GM19395 (cell line): ENCODE results near the gene KHSRP.
"Not testable (repeated sequence)": the region's sequence is repeated elsewhere in the genome, so short reads cannot be mapped to it uniquely, and the experiment has no call there.

Experiments used
- ATAC-seq: cut with Tn5 transposase; IDR thresholded peaks from one replicate; pipeline ENCODE4 v1.9.1; 2021; ENCODE audit warnings: mild to moderate bottlenecking, moderate library complexity; ENCODE audit not compliant: unreplicated experiment

KHSRP gene

GRCh38 chr19:6451583-6452222 is 27.1 kb upstream of the KHSRP start:
- no peak for ATAC-seq

GRCh38 chr19:6450166-6450565 is 25.6 kb upstream of the KHSRP start:
- ATAC-seq, result no peak

GRCh38 chr19:6448045-6448444 is 23.4 kb upstream of the KHSRP start:
- ATAC-seq, result no peak

GRCh38 chr19:6446452-6446851 is 21.8 kb upstream of the KHSRP start:
- ATAC-seq, result no peak

GRCh38 chr19:6443986-6444385 is 19.4 kb upstream of the KHSRP start:
- ATAC-seq, result no peak

GRCh38 chr19:6442087-6442688 is 17.6 kb upstream of the KHSRP start:
- ATAC-seq, result no peak

GRCh38 chr19:6440905-6441304 is 16.3 kb upstream of the KHSRP start:
- ATAC-seq, result no peak

GRCh38 chr19:6439743-6440142 is 15.1 kb upstream of the KHSRP start:
- no peak for ATAC-seq

GRCh38 chr19:6433663-6434062 is 9.1 kb upstream of the KHSRP start, which contains the start of gene SLC25A41:
Gene SLC25A41, minus strand, starts transcription at chr19:6433763. Its CDS starts 70 bp downstream, at chr19:6433693.
- ATAC-seq, result no peak

GRCh38 chr19:6433165-6433564 is 8.6 kb upstream of the KHSRP start:
- no peak for ATAC-seq

GRCh38 chr19:6431891-6432290 is 7.3 kb upstream of the KHSRP start:
- ATAC-seq, result no peak

- no peak for ATAC-seq
Measured at GRCh38 chr19:6429419-6430221, 5.0 kb upstream of the KHSRP start.

GRCh38 chr19:6428692-6429418 is 4.2 kb upstream of the KHSRP start:
- ATAC-seq, result not testable (repeated sequence)

GRCh38 chr19:6427131-6427530 is 2.5 kb upstream of the KHSRP start:
- no peak for ATAC-seq

- no peak for ATAC-seq
Measured at GRCh38 chr19:6425732-6426620, 1.4 kb upstream of the KHSRP start.

GRCh38 chr19:6424939-6425731 is 524 bp upstream of the KHSRP start:
- peak; percentile 91 for ATAC-seq

GRCh38 chr19:6423499-6424194 is 964 bp downstream of the KHSRP start:
- ATAC-seq, result no peak

GRCh38 chr19:6421075-6422014 is 3.3 kb downstream of the KHSRP start:
- ATAC-seq, result no peak
